Stimulated activated CD8-positive, alpha-beta memory T cell treated with anti-CD3 and anti-CD28 coated beads, Interleukin-15, amount 100 ng/mL, for 24 hours (primary cell): ENCODE results near the gene PRPF6.

Experiments used
- DNase-seq: peaks from one replicate; pipeline ENCODE4 v3.0.0-alpha.2; 2020; ENCODE audit warnings: low read depth

The PRPF6 gene

DNA sequence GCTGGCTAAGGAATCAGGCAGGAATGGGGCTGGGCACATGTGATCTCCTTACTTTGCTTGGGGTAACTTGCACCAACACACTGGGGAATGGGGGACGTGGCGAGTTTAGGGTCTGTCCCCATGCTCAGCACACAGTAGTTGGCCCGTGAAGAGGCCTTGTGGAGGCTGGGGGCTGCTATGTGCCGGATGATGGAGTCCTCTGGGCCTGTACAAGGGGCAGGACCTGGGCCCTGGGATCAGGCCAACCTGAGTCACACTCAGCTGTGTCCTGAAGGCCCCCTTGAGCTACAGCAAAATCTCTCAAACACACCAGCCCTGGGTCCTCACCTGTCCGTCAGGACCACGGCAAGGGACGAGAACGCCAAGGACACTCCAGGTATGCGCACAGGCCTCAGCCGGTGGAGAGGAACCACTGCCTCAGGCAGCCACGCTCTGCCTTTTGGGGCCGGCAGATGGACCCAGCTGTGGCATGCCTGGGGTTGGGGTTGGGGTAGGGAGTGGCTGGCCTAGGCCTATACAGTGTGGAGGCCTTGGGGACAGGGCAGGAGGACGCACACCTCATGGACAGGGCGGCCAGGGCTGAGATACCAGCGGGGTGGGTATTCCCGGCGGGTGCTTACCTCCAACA lies 35.8 kb upstream of the PRPF6 start:
- no peak for DNase-seq

DNA sequence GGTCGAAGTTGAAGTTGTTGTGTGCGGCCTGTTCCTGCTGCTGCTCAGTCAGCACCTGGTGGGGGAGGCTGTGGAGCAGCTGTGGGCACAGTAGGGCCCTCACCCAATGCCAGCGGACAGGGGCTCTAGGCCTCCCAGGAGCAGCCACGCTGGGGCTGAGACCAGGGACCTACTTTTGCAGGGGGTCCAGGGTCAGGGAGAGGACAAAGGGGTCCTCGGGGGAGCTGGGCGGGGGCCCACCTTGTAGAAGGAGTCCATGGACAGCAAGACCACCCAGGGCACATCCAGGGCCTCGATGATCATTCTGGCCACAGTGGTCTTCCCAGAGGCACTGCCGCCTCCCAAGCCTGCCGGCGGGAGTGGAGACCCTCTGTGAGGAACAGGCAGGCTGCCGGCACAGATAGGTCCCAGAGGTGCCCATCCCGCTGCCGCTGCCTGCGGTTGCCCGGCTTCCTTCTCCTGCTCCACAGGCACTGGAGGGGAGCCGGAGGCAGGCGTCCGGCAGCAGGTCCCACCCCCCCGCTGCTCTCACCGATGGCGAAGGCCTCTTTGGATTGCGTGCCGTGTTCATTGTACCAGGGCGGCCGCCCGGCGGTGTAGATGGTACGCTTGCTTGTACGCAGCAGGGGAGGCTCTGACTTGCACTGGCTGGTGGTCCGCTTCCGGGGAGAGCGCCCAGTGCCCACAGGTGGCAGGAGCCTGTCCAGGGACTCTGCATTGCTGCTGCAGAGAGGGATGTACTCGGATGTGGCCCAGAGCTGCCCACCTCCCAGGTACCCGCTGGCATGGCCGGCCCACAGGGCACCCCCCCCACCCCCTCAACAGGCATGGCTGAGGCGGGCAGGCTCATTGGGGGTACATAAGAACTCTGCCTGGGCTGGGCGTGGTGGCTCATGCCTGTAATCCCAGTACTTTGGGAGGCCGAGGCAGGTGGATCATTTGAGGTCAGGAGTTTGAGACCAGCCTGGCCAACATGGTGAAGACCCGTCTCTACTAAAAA lies 34.7 kb upstream of the PRPF6 start:
- DNase-seq, result no peak

- no peak for DNase-seq
Observed at GRCh38 chr20:63946986-63947637, 33.8 kb upstream of the PRPF6 start.

DNA sequence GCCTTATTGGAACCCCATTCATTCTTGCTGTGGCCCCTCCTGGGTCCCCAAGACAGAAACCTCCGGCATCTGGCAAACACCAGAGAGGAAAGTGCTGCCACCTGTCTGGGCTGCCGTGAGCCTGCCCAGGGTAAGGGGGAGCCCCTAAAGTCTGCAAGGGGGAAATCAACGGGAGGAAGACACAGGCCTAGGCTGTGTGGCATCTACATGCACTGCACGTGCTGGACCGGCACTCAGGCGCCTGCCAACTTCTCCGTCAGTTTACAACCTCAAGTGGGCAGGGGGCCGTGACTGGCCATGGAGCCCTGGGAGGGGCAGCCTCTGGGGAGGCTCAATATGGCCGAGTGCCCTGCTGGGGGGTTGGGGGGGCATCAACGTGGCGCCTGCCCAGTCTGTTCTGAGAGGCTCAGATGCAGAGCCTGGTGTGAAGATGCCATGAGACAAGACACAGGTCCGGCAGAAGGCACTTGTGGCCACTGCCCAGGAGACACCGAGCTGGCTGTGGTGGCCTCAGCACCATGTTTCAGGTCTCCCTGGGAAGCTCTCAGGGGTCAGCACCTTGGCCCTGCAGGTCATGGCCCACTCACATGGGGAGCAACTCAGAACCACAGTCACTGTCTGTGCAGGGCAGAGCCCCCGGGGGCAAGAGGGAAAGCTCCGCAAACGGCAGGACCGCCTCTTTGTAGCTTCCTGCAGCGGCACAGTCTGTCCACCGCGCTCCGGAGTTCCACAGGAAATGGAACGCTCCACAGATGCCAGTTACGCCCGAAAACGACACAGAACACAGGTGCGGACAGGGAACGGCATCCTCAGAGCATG lies 33.1 kb upstream of the PRPF6 start:
- no peak for DNase-seq

DNA sequence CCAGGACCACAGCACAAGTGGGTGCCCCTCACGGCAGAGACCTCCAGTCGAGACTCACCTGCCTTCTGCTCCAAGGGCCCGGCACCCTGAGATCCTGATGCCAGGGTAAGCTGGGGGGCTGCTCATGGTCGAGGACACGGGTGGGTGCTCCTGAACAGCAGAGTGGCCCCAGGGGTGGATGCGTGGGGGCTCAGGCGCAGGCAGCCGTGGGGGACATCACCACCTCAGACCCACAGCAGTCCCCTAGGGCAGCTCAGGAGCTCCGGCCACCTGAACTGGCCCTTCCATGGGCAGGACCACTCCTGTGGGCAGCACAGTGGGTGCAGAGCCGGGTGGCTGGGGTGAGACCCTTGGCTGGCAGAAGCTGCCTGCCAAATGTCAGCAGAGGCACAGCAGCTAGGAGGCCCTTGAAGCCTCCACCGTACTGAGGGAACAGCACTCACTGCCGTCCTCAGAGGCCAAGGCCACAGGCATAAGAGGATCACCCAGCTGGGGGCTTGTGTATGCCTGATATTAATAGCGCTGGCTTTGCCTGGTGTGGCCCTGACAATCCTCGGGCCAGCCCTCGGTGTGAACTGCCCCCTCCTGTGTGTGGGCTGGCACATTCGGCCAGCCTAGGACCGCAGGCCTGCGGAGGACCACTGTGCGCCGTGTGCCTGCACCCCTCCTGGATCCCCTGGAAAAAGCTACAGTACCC lies 30.1 kb upstream of the PRPF6 start:
- DNase-seq, result no peak

DNA sequence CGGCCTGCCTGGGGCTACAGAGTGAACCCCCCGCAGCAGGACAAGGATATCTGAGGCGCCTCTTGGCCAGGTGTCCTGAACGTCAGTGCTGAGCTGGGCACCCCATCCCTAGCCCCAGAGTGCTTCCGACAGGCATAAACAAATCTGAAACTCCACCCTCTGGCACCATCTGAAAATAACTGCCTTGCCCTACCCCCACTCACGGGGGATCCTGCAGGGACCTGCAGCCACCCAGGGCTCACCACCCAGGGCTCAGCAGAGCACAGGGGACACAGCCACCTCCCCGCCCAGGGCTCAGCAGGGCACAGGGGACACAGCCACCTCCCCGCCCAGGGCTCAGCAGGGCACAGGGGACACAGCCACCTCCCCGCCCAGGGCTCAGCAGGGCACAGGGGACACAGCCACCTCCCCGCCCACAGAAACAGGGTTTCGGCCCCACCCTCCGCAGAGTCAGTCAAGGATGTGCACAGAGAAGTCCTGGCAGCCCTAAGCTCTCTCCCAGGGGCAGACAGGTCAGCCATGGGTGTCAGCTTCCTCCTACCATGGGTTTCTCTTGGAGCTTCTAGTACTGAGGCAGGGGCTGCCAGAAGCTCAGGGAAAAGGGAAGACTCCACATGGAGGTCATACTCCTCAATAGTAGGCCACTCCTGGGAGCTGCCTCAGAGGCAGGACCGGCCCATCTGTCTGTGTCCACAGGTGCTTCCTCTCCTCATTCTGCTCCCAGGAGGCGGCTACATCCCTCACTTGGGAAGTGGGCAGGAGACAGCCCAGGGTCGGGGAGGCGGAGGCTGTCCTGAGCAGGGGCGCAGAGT lies 29.3 kb upstream of the PRPF6 start:
- DNase-seq, result no peak

- no peak for DNase-seq
Observed at GRCh38 chr20:63952210-63952535, 28.8 kb upstream of the PRPF6 start.

- no peak for DNase-seq
Observed at GRCh38 chr20:63952769-63953168, 28.2 kb upstream of the PRPF6 start.

DNA sequence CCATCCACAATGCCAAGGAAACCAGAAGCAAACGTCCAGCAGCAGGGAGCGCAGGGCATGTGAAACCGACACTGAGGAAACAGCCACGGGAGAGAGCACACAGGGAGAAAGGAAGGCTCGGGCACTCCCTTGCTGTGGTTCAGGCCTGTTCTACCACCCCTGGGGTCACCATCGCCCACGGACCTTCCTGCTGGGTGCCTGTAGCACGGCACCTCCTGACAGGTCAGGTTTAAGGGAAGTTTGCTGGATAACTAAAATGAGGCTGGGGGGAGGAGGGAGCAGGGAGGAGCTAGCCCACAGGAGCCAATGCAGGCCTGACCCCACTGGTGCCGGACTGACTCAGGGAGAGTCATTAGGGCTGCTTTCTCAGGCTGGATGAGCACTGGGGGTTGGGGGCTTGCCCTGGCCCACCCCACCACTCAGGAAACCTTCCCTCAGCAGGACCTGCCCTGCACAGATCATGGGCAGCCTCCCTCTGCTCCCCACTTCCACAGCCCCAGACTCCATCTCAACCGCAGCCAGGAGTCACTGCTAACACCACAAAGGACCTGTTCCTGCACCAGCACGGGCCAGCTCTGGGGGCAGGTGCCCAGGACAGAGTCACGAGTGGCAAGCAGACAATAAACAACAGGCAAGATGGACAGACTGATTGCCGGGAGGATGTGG lies 27.0 kb upstream of the PRPF6 start:
- no peak for DNase-seq

GRCh38 chr20:63955281-63955826 lies 25.6 kb upstream of the PRPF6 start:
- no peak for DNase-seq

DNA sequence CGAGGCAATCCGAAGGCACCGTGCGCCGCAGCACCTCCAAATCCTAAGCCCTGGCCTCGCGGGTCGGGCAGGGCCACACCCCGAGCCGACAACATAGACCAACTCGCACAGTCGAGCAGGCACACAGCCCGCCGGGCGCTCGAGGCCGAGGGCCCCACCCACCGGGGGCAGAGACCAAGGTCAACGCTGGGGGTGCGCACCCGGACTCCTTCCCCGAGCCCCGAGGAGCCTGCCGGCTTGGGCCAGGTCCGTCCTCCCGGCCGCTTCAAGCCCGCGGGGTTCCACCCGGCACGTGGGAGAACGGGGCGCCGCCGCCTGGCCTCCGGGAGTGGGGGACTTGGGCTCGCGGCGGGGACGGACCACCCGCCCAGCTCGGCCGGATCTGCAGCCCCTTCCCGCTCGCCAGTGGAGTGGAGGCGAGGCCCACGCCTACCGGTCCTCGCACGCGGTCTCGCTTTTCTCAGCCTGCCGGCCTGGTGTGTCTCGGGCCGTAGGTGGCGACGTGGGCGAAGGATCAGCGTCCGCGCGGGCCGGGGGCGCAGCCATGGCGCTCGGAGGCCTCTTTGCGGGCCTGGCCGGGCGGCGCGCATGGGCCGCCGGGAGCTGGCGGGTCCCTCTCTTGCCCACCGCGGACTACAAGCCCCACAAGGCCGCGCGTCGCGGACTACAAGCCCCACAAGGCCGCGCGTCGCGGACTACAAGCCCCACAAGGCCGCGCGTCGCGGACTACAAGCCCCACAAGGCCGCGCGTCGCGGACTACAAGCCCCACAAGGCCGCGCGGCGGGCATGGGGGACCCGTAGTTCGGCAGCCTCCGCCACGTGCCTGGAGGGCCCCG lies 24.9 kb upstream of the PRPF6 start, which contains the start of gene UCKL1:
UCKL1 (minus strand) TSS at position 590 of the 837 bp plus-strand sequence; CDS start at position 546, 44 bp downstream.
- DNase-seq, result peak; percentile 76

DNA sequence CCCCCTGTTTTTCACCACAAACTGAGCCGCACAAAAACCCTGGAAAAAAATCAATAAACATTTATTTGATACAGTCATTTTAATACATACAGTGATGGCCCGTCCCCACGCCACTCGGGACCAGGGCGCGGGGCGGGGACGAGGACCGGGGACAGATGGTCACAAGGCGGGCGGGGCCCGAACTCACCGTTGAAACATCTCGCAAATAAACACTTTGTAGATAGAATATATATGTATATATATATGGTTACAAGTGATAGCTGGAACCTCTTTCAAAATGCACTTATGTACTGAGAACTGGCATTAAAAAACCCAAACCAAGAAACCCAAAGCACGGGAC lies 24.3 kb upstream of the PRPF6 start:
- DNase-seq, result no peak

- peak; percentile 31 for DNase-seq
Observed at GRCh38 chr20:63957004-63957689, 23.8 kb upstream of the PRPF6 start.

DNA sequence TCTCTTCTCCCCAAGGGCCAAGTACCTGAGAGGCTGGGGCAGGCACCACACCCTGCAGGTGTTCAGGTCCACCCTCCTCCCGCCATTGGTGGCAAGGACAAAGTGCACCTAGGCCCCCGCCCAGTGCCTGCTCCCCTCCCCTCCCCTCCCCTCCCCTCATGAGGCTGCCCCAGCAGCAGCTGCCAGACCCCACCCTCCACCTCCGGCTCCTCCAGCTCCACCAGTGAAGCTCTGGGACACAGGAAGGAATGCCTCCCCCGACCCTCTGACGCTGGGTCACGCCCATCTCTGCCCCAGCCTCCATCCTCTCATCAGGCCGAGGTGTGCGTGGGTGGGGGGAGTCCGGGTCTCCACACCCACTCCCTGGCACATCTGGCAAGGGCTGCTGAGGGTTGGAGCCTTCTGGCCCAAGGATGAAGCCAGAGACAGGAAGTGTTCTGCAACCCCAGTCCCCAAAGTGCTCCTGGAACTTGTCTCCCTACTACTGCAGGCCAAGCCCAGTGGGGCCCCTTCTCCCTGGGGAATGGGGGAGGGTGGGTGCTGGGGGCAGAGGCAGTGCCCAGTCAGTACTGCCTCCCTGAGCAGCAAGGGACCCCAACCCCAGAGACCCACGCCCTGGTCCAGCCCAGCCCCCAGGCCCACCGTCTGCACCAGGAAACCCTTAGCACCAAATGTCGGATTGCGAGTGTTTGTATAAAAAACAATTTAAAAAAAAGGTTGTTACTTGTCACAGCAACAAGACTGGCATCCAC lies 23.1 kb upstream of the PRPF6 start:
- no peak for DNase-seq

- no peak for DNase-seq
Observed at GRCh38 chr20:63958471-63958870, 22.5 kb upstream of the PRPF6 start.

DNA sequence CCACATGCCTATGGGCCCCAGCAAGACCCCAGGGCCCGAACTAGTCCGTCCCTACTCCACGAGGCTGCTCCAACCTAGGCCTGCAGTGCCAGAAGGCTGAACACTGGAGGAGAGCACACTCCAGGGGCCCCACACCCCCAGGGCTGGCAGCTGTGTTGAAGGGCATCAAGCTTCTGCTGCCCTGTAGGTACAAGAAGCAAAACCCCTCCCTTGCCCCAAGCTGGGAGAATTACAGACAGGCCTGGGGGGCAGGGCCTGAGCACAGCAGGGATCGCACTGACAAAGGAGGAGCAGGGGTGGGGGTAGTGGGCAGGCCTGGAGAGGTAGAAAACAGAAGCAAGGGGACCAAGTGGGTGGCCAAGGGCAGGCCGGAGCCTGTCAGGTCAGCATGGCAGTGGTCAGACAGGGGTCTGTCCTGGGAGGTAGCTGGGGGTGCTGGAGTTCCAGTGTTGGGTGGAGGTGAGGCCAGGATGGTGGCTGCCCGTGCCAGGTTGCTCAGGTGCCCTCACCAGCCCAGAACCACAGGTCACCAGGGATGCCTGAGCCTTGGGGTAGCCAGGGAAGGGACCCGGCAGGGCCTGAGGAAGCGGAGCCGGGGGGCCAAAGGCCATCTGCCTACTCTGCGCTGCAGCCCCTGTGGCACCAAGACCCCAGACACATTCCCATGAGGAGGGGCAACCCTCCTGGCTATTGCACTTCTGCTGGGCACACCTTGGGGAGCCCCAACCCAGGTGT lies 21.8 kb upstream of the PRPF6 start:
- no peak for DNase-seq

GRCh38 chr20:63959699-63960075 lies 21.2 kb upstream of the PRPF6 start:
- no peak for DNase-seq
